Gastroesophageal sphincter (tissue), 3 donors: ENCODE results near the gene INTS2.

Source experiments
- EP300 ChIP-seq: sonication (generic); formaldehyde crosslinking; IDR thresholded peaks from one replicate; pipeline ENCODE4 v1.6.1; 2017; ENCODE audit warnings: antibody characterized with exemption, mild to moderate bottlenecking
- POLR2A ChIP-seq, 2 donors: fragments of 450-650 bp; IDR thresholded peaks; one replicate each; pipeline ENCODE4 v1.6.1; 2017; ENCODE audit warnings: antibody characterized with exemption in 2 of 2, mild to moderate bottlenecking in 2 of 2, moderate library complexity in 1 of 2
- TF ChIP-seq, protein P1 (sequence below), 4 experiments: fragments of 200-600 bp in 2 of 4; fragments of 450-650 bp in 2 of 4; sonication (generic) in 1 of 4; IDR thresholded peaks; one replicate each; pipeline ENCODE4 v1.5.1; 2017 to 2019; ENCODE audit warnings: antibody characterized with exemption in 4 of 4, mild to moderate bottlenecking in 2 of 4, moderate library complexity in 2 of 4

DNA sequence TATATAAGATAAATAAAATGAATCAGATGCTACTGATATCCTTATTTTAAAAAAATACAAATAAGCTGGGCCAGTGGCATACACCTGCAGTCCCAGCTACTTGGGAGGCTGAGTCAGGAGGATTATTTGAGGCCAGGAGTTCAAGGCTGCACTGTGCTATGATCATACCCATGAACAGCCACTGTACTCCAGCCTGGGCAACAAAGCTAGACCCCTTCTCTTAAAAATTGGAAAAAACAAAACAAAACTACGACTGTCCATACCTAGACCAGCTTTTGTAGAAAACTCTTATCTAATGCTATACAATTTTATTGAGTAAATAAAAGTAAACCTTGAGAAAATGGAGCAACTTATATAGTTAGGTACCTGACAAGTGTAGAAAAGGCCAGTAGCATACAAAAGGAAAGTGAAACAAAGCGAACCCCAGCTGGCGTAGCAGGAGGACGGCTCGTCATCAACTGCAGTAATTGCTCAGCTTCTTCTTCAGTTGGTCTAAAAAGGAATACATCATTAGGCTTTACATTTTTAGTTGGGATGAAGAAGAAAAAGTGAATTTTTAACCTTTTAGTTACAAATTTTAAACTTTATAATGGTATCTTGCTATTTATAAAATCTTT lies 23.6 kb downstream of the INTS2 start:
- TF ChIP-seq POLR2A (IDR thresholded peaks at IDR 0.05) (no peak), EP300 (no peak)
- TF ChIP-seq, protein P1, sequence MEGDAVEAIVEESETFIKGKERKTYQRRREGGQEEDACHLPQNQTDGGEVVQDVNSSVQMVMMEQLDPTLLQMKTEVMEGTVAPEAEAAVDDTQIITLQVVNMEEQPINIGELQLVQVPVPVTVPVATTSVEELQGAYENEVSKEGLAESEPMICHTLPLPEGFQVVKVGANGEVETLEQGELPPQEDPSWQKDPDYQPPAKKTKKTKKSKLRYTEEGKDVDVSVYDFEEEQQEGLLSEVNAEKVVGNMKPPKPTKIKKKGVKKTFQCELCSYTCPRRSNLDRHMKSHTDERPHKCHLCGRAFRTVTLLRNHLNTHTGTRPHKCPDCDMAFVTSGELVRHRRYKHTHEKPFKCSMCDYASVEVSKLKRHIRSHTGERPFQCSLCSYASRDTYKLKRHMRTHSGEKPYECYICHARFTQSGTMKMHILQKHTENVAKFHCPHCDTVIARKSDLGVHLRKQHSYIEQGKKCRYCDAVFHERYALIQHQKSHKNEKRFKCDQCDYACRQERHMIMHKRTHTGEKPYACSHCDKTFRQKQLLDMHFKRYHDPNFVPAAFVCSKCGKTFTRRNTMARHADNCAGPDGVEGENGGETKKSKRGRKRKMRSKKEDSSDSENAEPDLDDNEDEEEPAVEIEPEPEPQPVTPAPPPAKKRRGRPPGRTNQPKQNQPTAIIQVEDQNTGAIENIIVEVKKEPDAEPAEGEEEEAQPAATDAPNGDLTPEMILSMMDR (IDR thresholded peaks at IDR 0.05), result no peak
